IPS DF 6.9 (cell line): Measurements from ENCODE around the gene TTC9C.
A peak's percentile ranks its signal among the peaks of the same experiment; 100 is the strongest.
"Not testable (repeated sequence)": the region's sequence is repeated elsewhere in the genome, so short reads cannot be mapped to it uniquely, and the experiment has no call there.

Source experiments
- DNase-seq: peaks from one replicate; pipeline ENCODE4 v3.0.0-alpha.2; 2013; ENCODE audit warnings: low read depth, low spot score
- H3K27ac ChIP-seq: one replicate; pipeline ENCODE4 v1.5.1; 2013; ENCODE audit warnings: low read length, control low read depth
- H3K27me3 ChIP-seq: 2 replicates; pipeline ENCODE4 v1.6.1; 2013; ENCODE audit warnings: mild to moderate bottlenecking, low read length; ENCODE audit not compliant: control insufficient read depth, insufficient read depth
- H3K36me3 ChIP-seq: 2 replicates; pipeline ENCODE4 v1.6.1; 2013; ENCODE audit warnings: low read length; ENCODE audit not compliant: control insufficient read depth, insufficient read depth
- H3K4me1 ChIP-seq: 2 replicates; pipeline ENCODE4 v1.6.1; 2013; ENCODE audit warnings: low read length; ENCODE audit not compliant: control insufficient read depth, insufficient read depth
- H3K4me3 ChIP-seq: 2 replicates; pipeline ENCODE4 v1.5.1; 2013; ENCODE audit warnings: mild to moderate bottlenecking, low read length
- H3K9me3 ChIP-seq: 2 replicates; pipeline ENCODE4 v1.6.1; 2013; ENCODE audit warnings: low read length, inconsistent platforms; ENCODE audit not compliant: control insufficient read depth, insufficient read depth
- WGBS: extraction: QIAGEN DNeasy Blood & Tissue Kit; methylation state at CpG from one replicate; pipeline ENCODE4 v1.1.7; 2013; ENCODE audit warnings: mixed read lengths, missing lambda C conversion rate; ENCODE audit not compliant: insufficient read length, insufficient coverage; 5-methylcytosine and 5-hydroxymethylcytosine counted together

Gene TTC9C

GRCh38 chr11:62728171-62728988 is at the start of gene TTC9C:
TTC9C (plus strand) TSS chr11:62728486; CDS start chr11:62728849, 363 bp downstream.
- H3K9me3 ChIP-seq: no peaks in the 10 kb centered on the region
- peak within 1 kb of the TSS; percentile 79 for H3K4me3 ChIP-seq
- H3K4me1 ChIP-seq: no peaks in the 10 kb centered on the region; the same call in 1 of the 2 replicates
- H3K27ac ChIP-seq: no peak within 1 kb of the TSS
- no peaks in the 10 kb centered on the region for H3K27me3 ChIP-seq
- no CpG with 5 or more reads among the region's 29 CpGs for WGBS
- peaks cover 2% of the 10 kb centered on the region; the same call in 1 of the 2 replicates for H3K36me3 ChIP-seq
- no peak for DNase-seq

GRCh38 chr11:62678770-62679696 is 49.3 kb upstream of the TTC9C start, which contains the start of gene UBXN1:
UBXN1 (minus strand) TSS chr11:62679073; CDS start chr11:62678923, 150 bp downstream.
- H3K36me3 ChIP-seq: peaks cover 4% of the 10 kb centered on the region; the same call in 1 of the 2 replicates
- no peaks in the 10 kb centered on the region for H3K27me3 ChIP-seq
- no peak within 1 kb of the TSS for H3K27ac ChIP-seq
- no peaks in the 10 kb centered on the region for H3K4me1 ChIP-seq
- WGBS: no CpG with 5 or more reads among the region's 55 CpGs
- peak; percentile 50 for DNase-seq
- no peaks in the 10 kb centered on the region for H3K9me3 ChIP-seq
- H3K4me3 ChIP-seq: peak within 1 kb of the TSS; percentile 94

GRCh38 chr11:62680825-62681240 is 47.5 kb upstream of the TTC9C start:
- H3K36me3 ChIP-seq: peaks cover 4% of the 10 kb centered on the region; the same call in 1 of the 2 replicates
- WGBS: no CpG with 5 or more reads among the region's 4 CpGs
- no peak overlapping the region for H3K27ac ChIP-seq
- no peaks in the 10 kb centered on the region for H3K9me3 ChIP-seq
- DNase-seq: no peak
- no peak overlapping the region for H3K4me3 ChIP-seq
- H3K27me3 ChIP-seq: no peaks in the 10 kb centered on the region
- H3K4me1 ChIP-seq: no peaks in the 10 kb centered on the region

GRCh38 chr11:62682518-62682917 is 45.8 kb upstream of the TTC9C start:
- H3K27me3 ChIP-seq: no peaks in the 10 kb centered on the region
- peaks cover 2% of the 10 kb centered on the region for H3K36me3 ChIP-seq
- WGBS: no CpG with 5 or more reads among the region's 7 CpGs

GRCh38 chr11:62687508-62688396 is 40.5 kb upstream of the TTC9C start:
- no peaks in the 10 kb centered on the region for H3K4me1 ChIP-seq
- no peaks in the 10 kb centered on the region for H3K27me3 ChIP-seq
- H3K9me3 ChIP-seq: no peaks in the 10 kb centered on the region
- peaks cover 16% of the 10 kb centered on the region for H3K36me3 ChIP-seq
- DNase-seq: no peak
- 100% methylated on average over 2 of the region's 74 CpGs for WGBS
- H3K27ac ChIP-seq: no peak overlapping the region
- H3K4me3 ChIP-seq: no peak overlapping the region

More at GRCh38 chr11:62682518-62682917, 45.8 kb upstream of the TTC9C start:
- no peak overlapping the region for H3K27ac ChIP-seq
- no peaks in the 10 kb centered on the region for H3K4me1 ChIP-seq
- DNase-seq: no peak
- H3K9me3 ChIP-seq: no peaks in the 10 kb centered on the region
- H3K4me3 ChIP-seq: no peak overlapping the region

- DNase-seq: no peak
- H3K4me3 ChIP-seq: no peak overlapping the region
- no peaks in the 10 kb centered on the region for H3K9me3 ChIP-seq
- peaks cover 16% of the 10 kb centered on the region for H3K36me3 ChIP-seq
- no peaks in the 10 kb centered on the region for H3K4me1 ChIP-seq
- H3K27me3 ChIP-seq: no peaks in the 10 kb centered on the region
- no peak overlapping the region for H3K27ac ChIP-seq
- no CpG with 5 or more reads among the region's 1 CpG for WGBS
These were observed 39.8 kb upstream of the TTC9C start for GRCh38 chr11:62688491-62688890.

GRCh38 chr11:62689421-62690183 is 38.7 kb upstream of the TTC9C start, which contains the start of gene LRRN4CL:
LRRN4CL (minus strand) TSS chr11:62689530; CDS start chr11:62688508, 1,022 bp downstream.
- H3K4me3 ChIP-seq: no peak within 1 kb of the TSS
- H3K36me3 ChIP-seq: peaks cover 16% of the 10 kb centered on the region
- no peaks in the 10 kb centered on the region for H3K27me3 ChIP-seq
- no peak for DNase-seq
- H3K27ac ChIP-seq: no peak within 1 kb of the TSS
- H3K4me1 ChIP-seq: no peaks in the 10 kb centered on the region
- WGBS: no CpG with 5 or more reads among the region's 11 CpGs
- no peaks in the 10 kb centered on the region for H3K9me3 ChIP-seq

GRCh38 chr11:62693624-62694023 is 34.7 kb upstream of the TTC9C start:
- DNase-seq, H3K4me1 ChIP-seq, H3K27me3 ChIP-seq, H3K9me3 ChIP-seq, H3K4me3 ChIP-seq, H3K27ac ChIP-seq: not testable (repeated sequence)
- no CpG with 5 or more reads among the region's 4 CpGs for WGBS
- H3K36me3 ChIP-seq: peaks cover 16% of the 10 kb centered on the region; the same call in 1 of the 2 replicates

GRCh38 chr11:62694455-62695167 is 33.7 kb upstream of the TTC9C start:
- no CpG with 5 or more reads among the region's 14 CpGs for WGBS

More at GRCh38 chr11:62694455-62695167, 33.7 kb upstream of the TTC9C start:
- Histone ChIP-seq H3K9me3 (no peaks in the 10 kb centered on the region), H3K4me1 (no peaks in the 10 kb centered on the region), H3K27me3 (no peaks in the 10 kb centered on the region), H3K4me3 (no peak overlapping the region), H3K27ac (no peak overlapping the region), H3K36me3 (peaks cover 17% of the 10 kb centered on the region; the same call in 1 of the 2 replicates)
- DNase-seq: no peak
